Inflammatory macrophage (primary cell): Measurements from ENCODE around the gene NGEF.

Experiments
- DNase-seq, 2 donors: peaks; one replicate each; pipeline ENCODE4 v3.0.0-alpha.2; 2020 to 2022

NGEF gene

DNA sequence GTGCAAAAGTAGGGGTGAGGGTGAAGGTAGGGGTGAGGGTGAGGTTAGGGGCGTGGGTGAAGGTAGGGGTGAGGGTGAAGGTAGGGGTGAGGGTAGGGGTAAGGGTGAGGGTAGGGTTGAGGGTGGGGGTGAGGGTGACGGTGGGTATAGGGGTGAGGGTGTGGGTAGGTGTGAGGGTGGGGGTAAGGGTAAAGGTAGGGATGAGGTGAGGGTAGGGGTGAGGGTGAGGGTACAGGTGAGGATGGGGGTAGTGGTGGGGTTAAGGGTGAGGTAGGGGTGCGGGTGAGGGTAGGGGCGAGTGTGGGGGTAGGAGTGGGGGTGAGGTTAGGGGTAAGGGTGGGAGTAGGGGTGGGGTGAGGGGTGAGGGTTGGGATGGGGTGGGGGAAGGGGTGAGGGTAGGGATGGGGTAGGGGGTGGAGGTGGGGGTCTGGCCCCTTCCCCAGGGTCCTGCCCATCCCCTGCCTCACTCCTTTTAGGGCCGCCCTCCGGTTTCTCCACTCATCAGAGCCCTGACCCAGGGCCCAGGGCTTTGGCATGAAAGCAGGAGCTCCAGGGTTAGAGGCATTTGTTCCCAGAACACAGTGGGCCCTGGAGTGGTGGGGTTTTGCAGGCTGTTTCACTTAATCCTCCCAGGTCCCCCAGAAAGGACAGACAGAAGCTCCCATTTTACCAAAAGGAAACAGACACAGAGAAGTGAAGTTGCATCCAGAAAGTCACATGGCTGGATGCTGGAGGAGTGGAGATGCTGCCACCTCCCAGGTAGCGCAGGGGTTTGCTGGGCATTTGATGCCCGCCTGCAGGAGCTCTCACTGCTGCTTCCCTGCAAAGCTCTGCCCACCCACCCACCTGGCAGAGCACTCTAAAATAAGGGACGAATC, 116.1 kb downstream of the NGEF start:
- no peak for DNase-seq

DNA sequence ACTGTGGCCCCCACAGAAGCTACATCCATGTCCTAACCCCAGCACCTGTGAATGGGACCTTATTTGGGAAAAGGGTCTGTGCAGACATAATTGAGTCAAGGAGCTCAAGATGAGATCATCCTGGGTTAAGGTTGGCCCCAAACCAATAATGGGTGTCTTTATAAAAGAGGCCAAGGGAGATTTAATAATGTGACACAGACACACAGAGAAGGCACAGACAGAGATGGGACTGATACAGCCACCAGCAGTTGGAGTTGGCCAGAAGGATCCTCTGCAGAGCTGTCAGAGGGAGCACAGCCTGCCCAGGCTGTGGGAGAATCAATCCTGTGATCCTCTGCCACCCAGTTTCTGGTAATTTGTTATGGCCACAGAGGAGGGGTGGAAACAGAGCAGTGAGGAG, 116.9 kb downstream of the NGEF start:
- DNase-seq = no peak

DNA sequence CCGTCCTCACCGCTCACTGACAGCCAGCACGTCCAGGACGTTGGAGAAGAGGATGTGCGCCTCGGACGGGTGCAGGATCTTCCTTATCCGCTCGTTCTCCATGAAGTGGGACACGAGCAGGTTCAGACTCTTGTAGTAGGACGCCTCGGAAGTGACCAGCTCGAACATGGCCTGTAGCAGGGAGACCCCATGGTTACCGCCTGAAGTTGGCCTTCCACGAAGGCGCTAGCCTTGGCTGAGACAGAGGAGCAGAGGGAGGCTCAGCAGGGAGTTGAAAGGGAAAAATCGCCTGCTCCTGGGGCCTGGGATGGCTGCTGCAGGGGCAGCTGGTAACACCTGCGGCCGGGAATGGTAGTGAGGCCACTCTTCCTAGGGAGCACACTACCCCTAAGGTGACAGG, 118.3 kb downstream of the NGEF start:
- DNase-seq = no peak

DNA sequence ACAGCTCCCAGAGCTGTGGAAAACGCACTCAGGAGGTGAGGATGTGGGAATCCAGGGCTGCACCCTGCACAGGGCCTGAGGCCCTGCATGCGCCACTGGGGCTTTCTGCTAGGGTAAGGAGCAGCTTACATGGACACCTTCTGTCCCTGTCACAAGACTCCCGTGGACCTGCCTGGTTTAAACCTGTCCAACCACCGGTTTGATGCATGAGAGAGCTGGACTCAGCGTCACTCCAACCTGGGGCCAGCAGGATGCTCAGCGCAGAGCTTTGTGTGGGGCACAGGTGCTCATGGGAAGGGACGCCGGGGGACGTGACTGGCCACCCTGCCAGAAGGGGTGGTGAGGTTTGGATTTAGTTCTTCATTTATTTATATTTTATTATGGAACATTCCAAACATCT, 118.8 kb downstream of the NGEF start:
- DNase-seq = no peak

DNA sequence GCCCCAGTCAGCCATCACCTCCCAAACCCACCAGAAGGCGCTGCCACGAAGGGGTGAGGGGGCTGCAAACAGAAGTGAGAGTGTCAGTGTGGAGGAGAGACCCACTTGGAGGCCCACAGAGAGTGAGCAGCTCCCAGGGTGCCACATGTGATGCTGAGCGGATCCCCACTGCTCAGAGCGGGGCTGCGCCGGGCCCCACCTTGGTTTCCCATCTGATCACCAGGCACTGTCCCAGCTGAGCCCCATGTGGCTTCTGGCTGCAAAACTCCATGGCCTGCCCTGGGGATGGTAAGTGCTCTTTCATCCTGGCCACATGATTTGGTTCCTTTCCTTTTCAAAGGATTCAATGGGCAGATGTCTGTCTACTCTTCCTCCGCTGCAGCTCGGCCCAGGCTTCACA, 119.2 kb downstream of the NGEF start:
- no peak for DNase-seq

DNA sequence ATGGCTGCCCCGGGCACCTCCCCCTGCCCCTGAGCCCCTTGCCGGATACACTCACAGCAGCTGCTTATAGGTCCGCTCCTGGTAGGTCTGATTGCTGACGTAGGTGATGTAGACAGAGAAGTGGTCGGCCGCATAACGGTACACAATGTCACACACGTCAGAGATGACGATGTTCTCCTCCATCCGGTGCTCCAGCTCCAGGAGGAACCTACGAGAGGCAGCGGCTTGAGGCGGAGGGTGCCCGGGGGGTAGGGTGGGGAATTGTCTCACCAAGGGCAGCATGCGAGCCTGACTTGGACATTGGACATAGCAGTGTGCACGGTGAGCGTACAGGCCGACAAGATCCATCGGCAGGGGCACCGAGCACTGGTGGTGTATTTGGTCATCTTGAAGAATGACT, 120.2 kb downstream of the NGEF start:
- DNase-seq = no peak

DNA sequence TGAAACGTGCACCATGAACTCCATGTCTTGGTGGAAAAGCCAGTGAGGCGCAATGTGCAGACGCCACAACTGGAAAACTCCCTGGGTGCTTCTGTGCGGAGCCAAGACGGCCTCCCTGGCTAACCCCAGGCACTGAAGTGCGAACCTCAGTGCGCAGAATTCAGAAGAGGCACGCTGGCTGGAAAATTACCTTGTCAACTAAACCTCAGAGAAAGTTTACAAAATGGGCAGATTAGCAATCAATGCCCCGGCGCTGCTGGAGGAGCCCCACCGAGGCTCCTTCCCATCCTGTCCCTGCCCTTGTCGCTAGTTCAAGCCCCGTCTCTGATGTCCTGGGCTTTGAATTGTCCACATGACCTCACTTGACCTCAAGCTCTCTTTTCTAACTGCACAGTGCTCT, 120.8 kb downstream of the NGEF start:
- no peak for DNase-seq

DNA sequence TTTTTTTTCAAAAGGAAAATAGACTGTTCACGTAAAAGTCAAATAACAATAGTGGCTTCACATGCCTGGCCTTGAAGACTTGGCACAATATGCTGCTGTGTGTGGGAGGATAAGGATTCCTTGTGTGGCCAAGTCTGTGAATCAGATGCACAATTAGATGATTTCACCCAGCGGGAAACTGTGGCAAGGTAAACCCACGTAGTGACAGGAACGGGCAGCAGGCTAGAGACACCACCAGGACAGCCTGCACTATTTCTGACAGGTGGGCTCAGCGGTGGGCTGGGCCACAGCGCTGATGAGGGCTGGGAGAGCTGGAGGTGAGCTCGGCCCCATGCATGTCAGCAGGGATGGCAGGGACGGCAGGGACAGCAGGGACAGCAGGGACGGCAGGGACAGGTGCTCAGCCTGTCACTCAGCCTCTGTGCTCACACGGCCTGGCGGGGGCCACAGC, 121.4 kb downstream of the NGEF start:
- no peak for DNase-seq

DNA sequence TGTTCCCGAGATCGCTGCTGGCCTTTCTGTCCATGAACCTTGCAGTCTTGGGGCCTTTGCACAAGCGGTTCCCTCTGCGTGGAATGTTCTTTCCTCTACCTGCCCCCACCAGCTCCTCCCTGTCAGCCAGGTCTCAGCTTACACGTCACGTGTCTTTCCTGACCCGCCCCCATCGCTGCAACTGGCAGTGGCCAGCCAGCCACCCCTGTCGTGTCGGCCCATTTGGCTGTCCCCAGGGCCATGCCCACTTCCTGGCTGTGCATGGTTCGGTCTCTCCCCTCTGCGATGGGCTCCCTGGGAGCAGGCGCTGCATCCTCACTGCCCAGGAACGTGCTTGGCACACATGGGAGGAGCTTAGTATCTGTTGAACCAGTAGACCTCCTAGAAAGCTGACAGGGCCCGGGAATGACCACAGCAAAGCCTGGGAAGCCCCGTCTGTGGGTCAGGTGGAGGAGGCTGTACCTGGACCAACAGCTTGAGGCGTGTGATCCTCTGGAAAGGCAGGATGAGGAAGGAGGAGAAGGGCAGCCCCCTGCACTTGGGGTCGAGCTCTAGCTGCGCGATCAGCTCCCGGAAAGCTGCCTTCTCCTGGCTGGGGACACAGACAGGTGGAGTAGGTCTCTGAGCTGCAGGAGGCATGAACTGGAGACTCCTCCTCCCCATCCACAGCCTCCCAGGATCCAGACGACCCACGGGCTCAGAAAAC, 122.0 kb downstream of the NGEF start:
- no peak for DNase-seq

DNA sequence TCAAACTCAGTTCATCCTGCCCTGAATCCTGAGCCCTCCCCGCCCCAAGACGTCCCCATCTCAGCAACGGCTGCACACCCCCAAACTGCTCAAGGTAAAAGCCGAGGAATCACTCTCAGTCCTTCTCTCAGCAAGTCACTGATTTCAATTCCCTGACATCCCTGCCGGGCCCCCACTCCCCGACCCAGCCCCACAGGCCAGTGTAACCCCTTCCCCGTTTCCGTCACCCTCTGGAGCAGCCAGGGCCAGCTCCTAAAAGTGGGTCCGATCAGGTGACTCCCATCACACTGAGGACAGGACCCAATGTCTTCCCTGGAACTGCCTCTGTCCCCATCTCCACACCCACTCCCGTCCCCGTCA, 122.5 kb downstream of the NGEF start:
- no peak for DNase-seq

DNA sequence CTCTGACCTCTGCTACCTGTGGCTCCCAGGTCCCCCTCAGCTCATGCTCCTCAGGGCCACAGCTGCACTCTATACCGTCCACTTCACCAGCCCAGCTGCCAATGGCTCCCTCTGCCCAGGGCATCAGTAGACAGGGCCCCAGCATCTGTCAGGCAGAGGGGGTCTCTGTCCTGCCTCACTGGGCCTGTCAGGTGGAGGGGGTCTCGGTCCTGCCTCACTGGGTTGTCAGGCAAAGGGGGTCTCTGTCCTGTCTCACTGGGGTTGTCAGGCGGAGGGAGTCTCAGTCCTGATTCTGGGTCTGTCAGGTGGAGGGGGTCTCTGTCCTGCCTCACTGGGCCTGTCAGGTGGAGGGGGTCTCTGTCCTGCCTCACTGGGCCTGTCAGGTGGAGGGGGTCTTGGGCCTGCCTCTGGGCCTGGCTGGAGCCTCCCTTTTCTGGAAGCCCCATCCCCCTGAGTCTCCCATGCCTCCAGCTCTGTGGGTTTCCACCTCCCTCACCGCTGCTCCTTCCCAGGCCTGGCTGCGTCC, 123.1 kb downstream of the NGEF start:
- no peak for DNase-seq

DNA sequence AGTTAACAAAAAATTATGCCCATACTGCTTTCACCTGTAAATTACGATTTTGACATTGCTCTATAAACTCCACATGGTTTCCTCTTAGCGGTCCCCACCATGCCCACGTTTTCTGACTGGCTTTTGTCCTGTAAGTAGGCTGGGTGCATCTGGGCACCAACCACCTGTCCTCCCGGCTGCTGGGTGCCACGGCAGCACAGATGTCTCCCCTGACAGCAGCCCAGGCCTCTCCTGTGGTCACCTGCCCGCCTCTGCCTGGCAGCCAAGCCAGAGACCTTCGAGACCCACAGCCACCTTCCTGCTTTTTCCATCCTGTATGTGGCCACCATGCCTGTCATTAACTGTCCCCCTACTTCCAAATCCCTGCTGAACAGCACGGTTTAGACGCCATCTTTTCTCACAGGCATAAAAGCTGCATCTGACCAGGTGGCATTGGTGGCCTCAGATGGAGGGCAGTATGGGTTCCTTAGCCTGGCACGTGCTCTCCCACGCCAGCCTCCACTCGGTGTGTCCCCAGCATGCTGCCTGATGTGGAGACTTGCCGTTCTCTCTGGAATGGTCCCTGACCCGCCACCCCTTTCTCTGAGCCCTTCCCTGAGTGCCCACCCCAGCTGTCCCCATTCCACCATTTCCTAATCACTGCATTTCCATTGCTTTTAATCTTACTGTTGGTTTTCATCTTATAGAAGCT, 124.1 kb downstream of the NGEF start:
- DNase-seq = no peak

DNA sequence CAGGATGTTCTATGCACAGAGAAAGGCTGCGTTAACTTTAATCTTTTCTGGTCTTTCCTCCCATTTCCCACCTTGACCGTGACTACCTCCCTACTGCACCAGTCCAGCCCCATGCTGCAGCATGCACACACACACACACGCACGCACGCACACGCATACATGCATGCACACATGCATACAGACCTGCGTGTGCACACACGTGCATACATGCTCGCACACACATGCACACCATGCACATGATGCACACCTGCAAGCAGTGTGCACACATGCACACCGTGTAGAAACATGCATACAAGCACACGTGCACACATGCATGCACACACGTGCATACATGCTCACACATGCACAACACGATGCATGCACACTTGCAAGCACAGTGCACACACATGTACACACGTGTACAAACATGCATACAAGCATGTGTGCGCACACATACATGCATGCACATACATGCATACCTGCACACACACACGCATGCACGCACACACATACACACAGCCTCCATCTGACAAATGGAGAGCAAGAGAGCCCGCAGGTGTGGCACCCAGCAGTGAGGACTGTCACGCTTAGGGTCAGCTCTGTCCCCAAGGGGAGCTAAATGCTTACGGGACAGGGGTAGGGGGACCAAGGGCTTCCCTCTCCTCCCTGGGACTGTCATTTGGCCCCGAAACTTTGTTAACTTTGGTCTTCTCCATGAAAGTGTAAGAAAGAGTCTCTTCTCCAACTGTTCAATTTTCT, 124.8 kb downstream of the NGEF start:
- DNase-seq = no peak

DNA sequence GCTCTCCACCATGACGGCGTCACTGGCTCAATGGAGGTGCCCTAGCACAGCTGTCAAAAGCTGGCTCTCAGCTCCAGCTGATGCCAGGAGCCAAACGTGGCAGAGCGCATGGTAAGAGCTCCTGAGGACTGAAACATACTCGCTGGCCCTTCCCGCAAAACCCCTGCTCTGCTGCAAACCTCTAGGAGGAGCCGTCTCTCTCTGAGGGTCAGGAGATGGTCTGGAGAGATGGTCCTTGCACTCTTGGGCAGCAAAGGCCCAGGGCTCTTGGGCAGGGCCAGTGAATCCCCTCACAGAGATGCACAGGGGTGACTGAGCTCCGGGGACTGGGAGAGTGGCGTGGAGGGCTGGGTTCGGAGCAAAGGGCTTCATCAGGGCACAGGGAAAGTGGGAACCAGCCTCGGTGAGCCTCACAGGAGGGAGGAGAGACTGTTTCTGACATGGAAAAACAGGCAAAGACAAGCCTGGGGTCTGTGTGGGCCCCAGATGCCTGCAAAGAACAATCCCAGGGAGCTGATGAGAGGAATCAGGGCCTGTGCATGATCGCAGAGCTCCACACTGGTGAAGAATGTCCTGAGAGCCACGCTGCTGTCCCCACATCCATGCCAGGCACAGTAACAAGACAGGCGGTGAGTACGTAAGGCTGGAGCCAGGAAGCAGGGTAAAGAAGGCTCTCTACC, 125.7 kb downstream of the NGEF start:
- no peak for DNase-seq

DNA sequence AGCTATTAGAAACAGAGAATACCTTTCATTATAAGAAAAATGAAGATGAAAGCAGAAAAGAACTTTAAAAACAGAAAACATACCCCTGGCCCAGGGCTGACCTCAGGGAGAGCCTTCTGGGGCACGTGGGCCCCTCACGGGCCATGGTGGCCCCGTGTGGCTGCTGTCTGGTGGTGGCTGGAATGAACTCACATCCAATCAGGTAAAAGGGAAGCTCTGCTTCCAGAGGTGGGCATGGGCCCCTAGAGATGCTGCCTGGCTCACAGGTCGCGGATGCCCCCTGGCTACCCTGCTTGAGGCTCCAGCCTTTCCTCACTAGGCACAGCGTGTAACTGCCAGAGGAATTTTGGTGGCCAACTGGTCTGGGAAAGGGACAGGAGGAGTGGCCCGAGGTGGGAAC, 126.4 kb downstream of the NGEF start:
- DNase-seq = no peak

DNA sequence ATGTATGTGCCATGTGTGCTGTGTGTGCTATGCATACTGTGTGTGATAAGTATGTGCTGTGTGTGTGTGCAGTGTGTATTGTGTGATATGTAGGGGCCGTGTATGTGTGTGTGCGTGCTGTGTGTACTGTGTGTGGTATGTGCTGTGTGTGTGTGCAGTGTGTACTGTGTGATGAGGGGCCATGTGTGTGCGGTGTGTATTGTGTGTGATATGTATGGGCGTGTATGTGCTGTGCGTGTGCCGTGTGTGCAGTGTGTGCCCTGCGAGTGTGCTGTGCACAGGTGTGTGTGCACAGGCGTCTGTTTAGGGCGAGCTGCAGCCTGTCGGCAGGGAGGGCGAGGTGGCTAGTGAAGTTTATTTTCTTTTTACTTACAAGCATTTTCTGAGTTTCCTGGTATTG, 126.9 kb downstream of the NGEF start:
- DNase-seq = no peak

DNA sequence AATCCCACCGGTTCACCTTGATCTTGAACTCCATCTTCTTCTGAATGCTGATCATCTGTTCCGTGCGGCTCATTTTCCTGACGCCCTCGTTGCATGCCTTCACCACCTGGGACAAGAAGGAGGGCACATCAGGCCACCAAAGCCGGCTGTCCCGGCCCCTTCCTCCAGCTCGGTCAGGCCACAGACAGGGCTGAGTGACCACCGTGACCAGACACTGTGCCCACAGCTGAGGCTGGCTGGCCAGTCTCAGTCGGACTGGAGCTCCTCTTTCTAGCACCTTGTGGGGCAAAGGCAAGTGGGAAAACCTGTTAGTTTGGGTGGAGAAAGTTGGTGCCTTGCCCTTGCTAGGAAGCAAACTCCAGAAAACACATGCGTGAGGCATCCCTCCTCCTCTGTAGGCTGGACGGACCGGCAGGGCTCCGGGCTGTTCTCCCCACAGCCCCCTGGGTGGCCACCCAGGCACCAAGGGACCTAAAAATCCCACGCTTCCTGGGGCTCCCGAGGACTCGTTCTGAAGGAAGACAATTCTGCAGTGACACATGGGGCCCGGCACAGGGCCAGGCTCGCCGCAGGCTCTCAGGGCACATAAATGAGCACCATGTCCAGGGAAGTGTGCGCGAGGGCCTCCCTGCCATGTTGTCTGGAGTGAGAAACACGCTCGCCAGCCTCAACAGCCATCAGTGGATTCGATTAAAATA, 127.6 kb downstream of the NGEF start:
- DNase-seq = no peak

DNA sequence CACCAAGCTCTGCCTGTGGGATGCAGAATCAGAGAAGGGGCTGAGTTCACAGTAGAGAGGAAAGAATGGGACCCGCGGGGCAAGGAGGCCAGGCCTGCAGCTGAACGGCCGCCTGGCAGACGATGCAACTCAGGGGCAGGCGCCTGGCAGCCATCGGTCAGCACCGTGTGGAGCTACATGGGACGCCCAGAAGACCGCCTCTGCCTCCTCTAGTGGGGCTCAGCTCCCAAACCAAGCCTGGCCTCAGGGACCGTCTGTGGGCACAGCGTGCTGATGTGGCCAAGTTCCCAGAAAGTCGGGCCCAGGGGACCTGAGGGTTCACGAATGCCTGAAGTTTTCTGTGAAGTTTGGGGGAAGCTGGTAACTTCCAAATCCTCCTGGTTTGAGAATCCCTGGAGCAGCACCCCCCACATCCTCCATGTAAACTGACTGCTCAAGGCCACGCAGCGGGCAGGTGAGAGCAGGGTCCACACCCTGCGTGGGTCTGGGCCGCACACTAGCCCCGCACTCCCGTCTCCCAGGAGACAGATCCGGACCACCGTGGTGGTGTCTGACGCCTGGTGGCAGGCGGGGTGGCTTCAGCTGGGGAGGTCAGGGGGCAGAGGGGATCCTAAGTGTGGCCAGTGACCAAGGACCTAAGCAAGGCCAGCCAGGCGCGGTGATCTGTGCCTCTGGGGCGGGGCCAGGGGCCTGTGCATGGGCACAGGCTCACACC, 128.3 kb downstream of the NGEF start:
- DNase-seq = no peak

DNA sequence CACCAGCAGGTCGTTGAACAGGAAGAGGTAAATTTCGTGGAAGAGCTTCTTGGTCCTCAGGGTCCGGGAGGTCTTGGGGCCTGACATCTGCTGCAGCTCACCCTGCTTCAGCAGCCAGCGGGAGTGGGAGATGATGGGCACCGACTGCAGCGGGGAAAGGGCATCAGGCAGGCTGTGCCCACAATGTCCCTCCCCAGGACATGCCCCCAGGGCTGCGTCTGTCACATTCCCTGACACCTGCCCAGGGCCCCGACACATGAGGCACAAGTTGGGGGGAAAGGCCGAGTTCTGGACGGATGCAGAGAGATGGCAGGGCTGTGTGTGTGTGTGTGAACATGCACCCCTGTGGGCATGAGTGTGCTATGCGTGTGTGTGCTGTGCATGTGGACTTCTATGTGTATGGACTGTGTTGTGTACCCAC, 129.0 kb downstream of the NGEF start:
- no peak for DNase-seq

DNA sequence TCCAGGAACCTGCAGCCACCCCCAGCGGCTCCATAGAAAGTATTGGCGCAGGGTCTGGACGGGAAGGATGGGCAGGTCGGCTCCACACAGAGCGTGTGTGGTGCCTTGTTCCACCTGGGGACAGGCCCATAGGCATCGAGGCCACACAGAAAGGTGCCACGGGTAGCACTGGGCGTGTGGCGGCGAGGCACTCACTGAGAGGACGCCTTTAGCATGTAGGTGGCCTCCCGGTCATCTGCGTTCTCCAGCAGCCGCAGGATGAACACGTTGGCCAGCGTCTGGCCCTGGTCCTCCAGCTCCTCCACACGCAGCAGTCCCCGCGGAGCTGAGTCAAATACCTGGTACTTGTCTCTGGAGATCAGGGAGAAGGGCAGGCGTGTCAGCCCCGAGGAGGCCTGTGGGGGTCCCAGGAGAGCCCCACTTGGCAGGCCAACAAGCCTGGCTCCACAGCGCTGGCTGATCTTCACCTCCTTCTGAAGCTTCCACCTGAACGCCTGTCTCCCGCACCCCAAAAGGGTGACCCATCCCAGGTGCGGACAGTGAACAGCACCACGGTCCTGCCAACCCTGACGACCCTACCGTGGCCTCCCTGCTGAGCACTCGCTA, 129.8 kb downstream of the NGEF start:
- DNase-seq = no peak
